NCI-H187 treated with DMSO at 0.1 percent for 48 hours (cell line): ENCODE results near the gene PKD2L2.
"Not testable (repeated sequence)": the region's sequence is repeated elsewhere in the genome, so short reads cannot be mapped to it uniquely, and the experiment has no call there.

Experiments
- DNase-seq: peaks from one replicate; lab custom pipeline; 2025; lab: John Stamatoyannopoulos, UW

Gene PKD2L2

GRCh38 chr5:137888466-137888862 is 793 bp upstream of the PKD2L2 start:
- DNase-seq: no peak

- DNase-seq: no peak
These were observed 1.6 kb downstream of the PKD2L2 start for GRCh38 chr5:137890845-137891244.

GRCh38 chr5:137891849-137892248 is 2.6 kb downstream of the PKD2L2 start:
- no peak for DNase-seq

GRCh38 chr5:137894586-137894985 is 5.3 kb downstream of the PKD2L2 start:
- DNase-seq: no peak

- no peak for DNase-seq
These were observed 7.3 kb downstream of the PKD2L2 start for GRCh38 chr5:137896560-137896959.

GRCh38 chr5:137899493-137899892 is 10.2 kb downstream of the PKD2L2 start:
- DNase-seq: no peak

- DNase-seq: no peak
These were observed 12.0 kb downstream of the PKD2L2 start for GRCh38 chr5:137901011-137901817.

GRCh38 chr5:137902408-137903133 is 13.3 kb downstream of the PKD2L2 start:
- no peak for DNase-seq

- no peak for DNase-seq
These were observed 25.5 kb downstream of the PKD2L2 start for GRCh38 chr5:137914758-137915157.

GRCh38 chr5:137916923-137917322 is 27.7 kb downstream of the PKD2L2 start:
- DNase-seq: no peak

GRCh38 chr5:137921931-137922330 is 32.7 kb downstream of the PKD2L2 start:
- DNase-seq: no peak

GRCh38 chr5:137923856-137924255 is 34.6 kb downstream of the PKD2L2 start:
- DNase-seq: no peak

GRCh38 chr5:137932800-137933199 is 43.5 kb downstream of the PKD2L2 start:
- no peak for DNase-seq

GRCh38 chr5:137933491-137933911 is 44.2 kb downstream of the PKD2L2 start:
- no peak for DNase-seq

GRCh38 chr5:137935190-137935589 is 45.9 kb downstream of the PKD2L2 start:
- DNase-seq: no peak

- DNase-seq: no peak
These were observed 46.4 kb downstream of the PKD2L2 start for GRCh38 chr5:137935694-137936093.

- DNase-seq: no peak
These were observed 48.9 kb downstream of the PKD2L2 start for GRCh38 chr5:137937994-137938750.

- no peak for DNase-seq
These were observed 49.5 kb downstream of the PKD2L2 start for GRCh38 chr5:137938751-137939143.

- DNase-seq: no peak
These were observed 50.1 kb downstream of the PKD2L2 start for GRCh38 chr5:137939331-137939730.

GRCh38 chr5:137944280-137944679 is 55.0 kb downstream of the PKD2L2 start:
- not testable (repeated sequence) for DNase-seq

GRCh38 chr5:137945825-137946224 is 56.6 kb downstream of the PKD2L2 start:
- no peak for DNase-seq

GRCh38 chr5:137954131-137954879 is 65.0 kb downstream of the PKD2L2 start:
- no peak for DNase-seq
